Ectodermal cell (in vitro differentiated cells): ENCODE data around the gene CARD18.

ENCODE experiments used
- H3K27ac ChIP-seq: 2 replicates; pipeline ENCODE4 v1.7.0; 2013; ENCODE audit warnings: mild to moderate bottlenecking, low read depth, low read length; ENCODE audit not compliant: insufficient read depth, poor library complexity, severe bottlenecking
- H3K27me3 ChIP-seq: 2 replicates; pipeline ENCODE4 v1.7.0; 2013; ENCODE audit warnings: mild to moderate bottlenecking, low read length; ENCODE audit not compliant: insufficient read depth, control insufficient read depth, poor library complexity, severe bottlenecking
- H3K36me3 ChIP-seq: one replicate; pipeline ENCODE4 v1.7.0; 2013; ENCODE audit warnings: low read length; ENCODE audit not compliant: control insufficient read depth, insufficient read depth
- H3K4me1 ChIP-seq: one replicate; pipeline ENCODE4 v1.7.0; 2013; ENCODE audit warnings: low read length; ENCODE audit not compliant: control insufficient read depth, insufficient read depth
- H3K4me3 ChIP-seq: 2 replicates; pipeline ENCODE4 v1.7.0; 2013; ENCODE audit warnings: low read depth, low read length, control low read depth; ENCODE audit not compliant: insufficient read depth
- H3K9me3 ChIP-seq: 2 replicates; pipeline ENCODE4 v1.7.0; 2013; ENCODE audit warnings: mild to moderate bottlenecking, low read length, moderate library complexity; ENCODE audit not compliant: control insufficient read depth
- WGBS, 2 experiments: methylation state at CpG; one replicate each; pipeline ENCODE4 v1.1.7; 2013; ENCODE audit warnings: missing lambda C conversion rate in 2 of 2; 5-methylcytosine and 5-hydroxymethylcytosine counted together

Gene CARD18

DNA sequence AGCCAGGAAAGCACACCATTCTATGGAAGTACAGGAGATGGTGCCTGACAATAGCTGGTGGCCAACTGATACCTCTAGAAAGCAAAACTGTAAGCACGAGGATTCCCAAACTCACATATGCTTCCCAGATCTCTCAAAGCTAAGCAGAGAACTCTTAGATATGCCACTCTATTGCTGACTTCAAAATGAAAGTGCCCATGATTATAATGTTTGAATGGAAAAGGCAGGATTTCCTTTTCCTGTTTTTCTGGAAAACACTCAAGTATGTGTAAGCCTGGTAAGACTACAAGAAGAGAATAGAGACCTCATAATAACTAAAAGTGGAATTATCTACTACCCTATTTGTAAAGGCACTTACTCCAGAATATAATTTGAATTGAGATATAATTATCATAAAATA, 2.6 kb upstream of the CARD18 start:
- WGBS, 2 experiments, result 58 to 89% methylated on average over 1 of the region's 1 CpG

DNA sequence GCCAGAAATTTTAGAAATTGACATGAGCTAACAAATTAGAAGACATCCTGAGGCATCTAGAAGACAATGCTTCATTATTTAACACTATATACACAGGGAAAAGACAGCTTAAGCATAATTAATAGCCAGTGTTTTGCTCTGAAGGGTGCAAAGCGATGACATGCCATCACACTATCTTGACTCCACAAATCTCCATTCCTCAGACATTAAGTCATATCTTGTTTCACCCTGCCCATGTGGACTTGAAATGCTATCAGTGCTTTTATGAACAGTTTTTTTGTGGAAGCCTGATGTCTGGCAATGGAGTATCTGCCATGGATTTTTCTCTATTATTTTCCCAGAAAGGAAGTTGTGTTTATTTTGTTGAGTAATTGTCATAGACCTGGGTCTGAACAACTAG, 2.3 kb downstream of the CARD18 start:
- Histone ChIP-seq H3K27me3 (no peaks in the 10 kb centered on the region), H3K4me3 (no peak overlapping the region), H3K36me3 (no peaks in the 10 kb centered on the region), H3K27ac (no peak overlapping the region), H3K4me1 (no peaks in the 10 kb centered on the region), H3K9me3 (no peaks in the 10 kb centered on the region)
- WGBS, 2 experiments, result 94 to 100% methylated on average over 1 of the region's 1 CpG

More for the DNA sequence above, 2.6 kb upstream of the CARD18 start:
- H3K9me3 ChIP-seq, result no peaks in the 10 kb centered on the region
- no peaks in the 10 kb centered on the region for H3K27me3 ChIP-seq
- H3K27ac ChIP-seq, result no peak overlapping the region
- no peaks in the 10 kb centered on the region for H3K36me3 ChIP-seq
- H3K4me1 ChIP-seq, result no peaks in the 10 kb centered on the region
- no peak overlapping the region for H3K4me3 ChIP-seq

DNA sequence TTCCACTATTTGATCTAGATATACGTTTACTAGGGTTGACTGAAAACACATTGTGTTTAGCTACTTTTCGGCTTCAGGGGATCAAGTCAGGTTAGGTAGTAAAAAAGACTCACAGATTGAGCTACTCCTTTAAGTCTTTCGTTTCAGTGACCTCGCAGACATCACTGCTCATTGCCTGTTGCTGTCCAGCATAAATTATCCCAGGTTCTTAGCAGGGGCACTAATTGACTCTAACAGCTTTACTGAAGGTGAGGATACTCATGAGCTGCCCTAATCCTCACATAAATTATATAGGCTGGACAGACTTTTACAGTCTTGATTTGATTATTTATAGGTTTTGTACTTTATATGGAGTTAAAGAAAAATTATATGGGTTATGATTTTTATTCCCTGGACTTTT, 3.7 kb downstream of the CARD18 start:
- 83 to 89% methylated on average over 4 of the region's 4 CpGs for WGBS, 2 experiments
- H3K4me1 ChIP-seq, result no peaks in the 10 kb centered on the region

DNA sequence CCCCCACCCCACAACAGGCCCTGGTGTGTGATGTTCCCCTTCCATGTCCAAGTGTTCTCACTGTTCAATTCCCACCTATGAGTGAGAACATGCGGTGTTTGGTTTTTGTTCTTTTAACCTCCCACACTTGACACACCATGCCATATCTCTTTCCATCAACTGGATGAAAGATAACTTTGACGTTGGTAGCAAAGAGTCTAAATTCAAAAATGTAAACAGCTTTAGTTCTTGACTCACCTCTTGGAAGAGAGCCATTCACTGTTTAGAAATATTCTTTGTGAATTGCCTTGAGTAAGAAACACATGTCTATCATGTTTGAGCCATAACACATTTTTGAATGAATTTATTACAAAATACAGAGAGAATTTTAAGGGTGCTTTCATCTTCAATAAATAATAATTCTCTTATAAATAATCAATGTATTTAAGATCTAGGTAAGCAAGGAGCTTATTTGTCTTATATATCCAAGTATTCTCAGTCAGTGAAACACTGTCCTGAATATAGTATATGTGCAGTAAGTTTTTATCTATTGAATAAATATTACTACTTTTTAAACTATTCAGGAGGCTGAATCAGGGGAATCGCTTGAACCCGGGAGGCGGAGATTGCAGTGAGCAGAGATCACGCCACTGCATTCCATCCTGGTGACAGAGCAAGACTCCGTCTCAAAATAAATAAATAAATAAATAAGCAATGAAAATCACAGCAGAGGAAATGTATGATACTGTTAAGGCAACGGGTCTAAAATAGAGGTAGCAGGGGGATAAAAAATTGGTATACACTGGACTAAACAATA, 6.7 kb downstream of the CARD18 start:
- H3K27ac ChIP-seq, result no peak overlapping the region
- no peak overlapping the region for H3K4me3 ChIP-seq
- H3K36me3 ChIP-seq, result no peaks in the 10 kb centered on the region
- no peaks in the 10 kb centered on the region for H3K4me1 ChIP-seq
- H3K9me3 ChIP-seq, result peaks cover 2% of the 10 kb centered on the region
- WGBS, 2 experiments, result 93 to 97% methylated on average over 3 to 7 of the region's 8 CpGs
- H3K27me3 ChIP-seq, result no peaks in the 10 kb centered on the region

More for the DNA sequence above, 3.7 kb downstream of the CARD18 start:
- H3K36me3 ChIP-seq, result no peaks in the 10 kb centered on the region
- peaks cover 2% of the 10 kb centered on the region for H3K9me3 ChIP-seq
- no peak overlapping the region for H3K27ac ChIP-seq
- no peak overlapping the region for H3K4me3 ChIP-seq
- H3K27me3 ChIP-seq, result no peaks in the 10 kb centered on the region

DNA sequence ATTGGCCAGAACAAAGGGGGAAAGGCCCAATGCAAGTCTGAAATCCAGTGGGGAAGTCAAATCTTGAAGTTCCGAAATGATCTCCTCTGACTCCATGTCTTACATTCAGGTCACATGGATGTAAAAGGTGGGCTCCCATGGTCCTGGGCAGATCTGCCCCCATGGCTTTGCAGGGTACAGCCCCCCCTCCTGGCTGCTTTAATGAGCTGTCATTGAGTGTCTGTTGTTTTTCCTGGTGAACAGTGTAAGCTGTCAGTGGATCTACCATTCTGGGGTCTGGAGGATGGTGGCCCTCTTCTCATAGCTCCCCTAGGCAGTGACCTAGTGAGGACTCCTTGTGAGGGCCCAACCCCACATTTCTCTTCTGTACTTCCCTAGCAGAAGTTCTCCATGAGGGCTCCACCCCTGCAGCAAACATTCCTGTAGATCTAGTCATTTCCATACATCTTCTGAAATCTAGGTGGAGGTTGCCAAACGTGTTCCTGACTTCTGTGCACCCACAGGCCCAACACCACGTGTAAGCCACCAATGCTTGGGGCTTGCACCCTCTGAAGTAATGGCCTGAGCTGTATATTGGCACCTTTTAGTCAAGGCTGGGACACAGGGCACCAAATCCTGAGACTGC, 9.3 kb downstream of the CARD18 start:
- H3K27ac ChIP-seq, result no peak overlapping the region
- peaks cover 2% of the 10 kb centered on the region for H3K9me3 ChIP-seq
- H3K36me3 ChIP-seq, result no peaks in the 10 kb centered on the region
- H3K4me3 ChIP-seq, result no peak overlapping the region
- H3K4me1 ChIP-seq, result no peaks in the 10 kb centered on the region
- WGBS, 2 experiments, result 86 to 89% methylated on average over 3 of the region's 3 CpGs
- no peaks in the 10 kb centered on the region for H3K27me3 ChIP-seq

DNA sequence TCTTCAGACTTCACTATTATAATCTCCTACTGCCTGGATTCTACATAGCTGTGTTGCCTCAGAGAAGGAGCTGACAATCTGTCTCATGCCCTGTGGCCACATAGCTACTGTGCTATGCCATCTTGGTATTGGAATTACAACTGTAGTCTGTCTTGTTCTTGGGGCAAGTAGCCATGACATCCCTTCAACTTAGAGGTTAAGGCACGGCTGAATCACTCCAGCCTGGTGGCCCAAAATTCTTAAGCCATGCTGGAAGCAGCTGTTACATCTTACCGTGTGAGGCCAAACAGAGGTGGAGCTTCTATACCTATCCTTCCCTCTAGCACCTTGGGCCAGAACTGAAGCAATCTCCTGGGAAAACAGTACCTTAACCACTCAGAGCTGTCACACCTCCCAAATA, 14.8 kb downstream of the CARD18 start:
- 93% methylated on average over 2 of the region's 2 CpGs for WGBS, 2 experiments
- Histone ChIP-seq H3K27me3 (no peaks in the 10 kb centered on the region), H3K4me1 (no peaks in the 10 kb centered on the region), H3K27ac (no peak overlapping the region), H3K9me3 (no peaks in the 10 kb centered on the region), H3K4me3 (no peak overlapping the region), H3K36me3 (no peaks in the 10 kb centered on the region)

DNA sequence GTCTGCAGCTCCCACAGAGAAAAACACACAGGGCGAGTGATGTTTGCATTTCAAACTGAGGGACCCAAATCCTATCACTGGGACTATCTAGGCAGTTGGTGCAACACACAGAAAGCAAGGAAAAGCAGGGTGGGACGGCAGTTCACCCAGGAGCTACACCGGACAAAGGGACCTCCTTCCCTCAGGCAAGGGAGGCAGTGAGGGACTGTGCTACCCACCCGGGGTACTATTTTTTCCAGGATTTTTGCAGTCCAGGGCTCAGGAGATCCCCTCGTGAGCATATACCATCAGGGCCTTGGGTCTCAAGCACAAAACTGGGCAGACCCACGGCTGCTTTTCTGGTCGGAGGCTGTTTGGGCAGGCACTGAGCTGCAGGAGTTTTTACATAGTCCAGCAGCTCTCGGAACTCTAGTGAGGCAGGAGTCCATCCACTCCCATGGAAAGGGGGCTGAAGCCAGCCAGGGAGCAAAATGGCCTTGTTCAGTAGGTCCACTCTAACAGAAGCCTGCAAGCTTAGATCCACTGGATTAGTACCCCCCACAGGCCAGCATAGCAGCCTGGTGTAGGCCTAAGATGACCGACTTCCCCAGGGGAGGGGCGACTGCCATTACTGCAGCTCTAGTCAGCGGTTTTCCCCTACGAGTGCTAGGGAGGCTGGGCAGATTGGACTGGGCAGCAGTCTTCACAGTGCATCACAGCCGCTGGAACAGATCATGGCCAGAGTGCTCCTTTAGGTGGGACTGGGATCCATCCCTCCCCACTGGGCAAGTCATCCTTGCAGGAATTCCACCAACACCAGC, 28.2 kb downstream of the CARD18 start:
- 87% methylated on average over 13 of the region's 13 CpGs for WGBS, 2 experiments
- no peak overlapping the region for H3K4me3 ChIP-seq
- no peaks in the 10 kb centered on the region for H3K9me3 ChIP-seq
- H3K27ac ChIP-seq, result no peak overlapping the region
- no peaks in the 10 kb centered on the region for H3K36me3 ChIP-seq
- H3K4me1 ChIP-seq, result no peaks in the 10 kb centered on the region
- no peaks in the 10 kb centered on the region for H3K27me3 ChIP-seq

DNA sequence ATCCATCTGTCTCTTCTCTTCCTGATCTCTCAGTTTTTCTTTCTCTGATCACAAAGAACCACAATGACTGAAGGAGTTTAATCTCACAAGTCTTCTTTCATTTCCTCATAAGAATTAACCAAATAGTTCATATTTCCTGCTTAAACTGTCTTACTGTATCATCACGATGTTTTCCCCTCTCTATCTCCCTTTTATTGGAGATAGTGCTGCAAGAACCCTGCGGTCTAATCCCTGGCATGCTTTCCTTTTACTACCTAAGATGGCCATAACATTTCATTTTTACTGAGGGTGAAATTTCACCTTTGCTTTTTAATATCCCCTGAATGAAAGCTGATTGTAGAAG, 28.9 kb downstream of the CARD18 start:
- no peaks in the 10 kb centered on the region for H3K36me3 ChIP-seq
- WGBS, 2 experiments, result 92 to 94% methylated on average over 1 to 2 of the region's 2 CpGs

DNA sequence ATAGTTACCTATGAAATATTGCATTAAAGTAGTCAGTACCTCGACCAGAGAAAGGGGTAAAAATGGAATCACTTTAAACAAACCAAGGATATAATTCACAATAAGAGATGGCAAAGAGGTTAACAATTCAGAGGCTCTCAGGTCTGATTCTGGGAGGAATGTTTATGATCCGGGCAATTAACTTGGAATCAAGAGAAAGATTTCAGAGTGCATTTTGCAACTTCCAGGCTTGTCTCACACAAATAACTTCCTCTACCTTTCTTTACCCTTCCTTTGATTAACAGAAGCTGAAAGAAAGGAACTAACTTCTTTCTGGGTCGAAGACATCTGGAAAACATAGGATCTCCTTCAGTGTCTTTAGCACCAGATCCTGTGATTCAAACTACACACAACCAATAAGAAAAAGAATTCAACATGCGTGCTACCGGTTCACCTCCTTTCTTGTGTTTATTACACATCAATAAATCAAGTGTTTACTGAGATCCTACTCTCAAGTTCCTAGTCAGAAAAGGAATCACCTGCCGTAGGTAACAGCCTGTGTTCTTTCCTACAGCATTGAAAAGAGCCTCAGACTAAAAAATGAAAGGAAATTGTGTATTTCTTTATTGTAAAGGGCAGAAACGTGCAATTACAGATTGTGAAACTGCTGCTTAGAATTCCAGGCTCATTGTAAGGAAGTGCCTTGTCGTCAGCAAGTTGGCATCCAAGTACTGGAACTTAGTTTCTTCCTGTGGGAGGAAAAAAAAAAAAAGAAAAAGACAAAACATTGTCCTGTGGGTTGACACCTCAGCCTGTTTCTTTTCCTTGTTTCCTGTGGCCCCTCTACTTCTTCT, 29.5 kb downstream of the CARD18 start:
- Histone ChIP-seq H3K4me1 (no peaks in the 10 kb centered on the region), H3K36me3 (no peaks in the 10 kb centered on the region), H3K9me3 (peaks cover 2% of the 10 kb centered on the region), H3K4me3 (no peak overlapping the region), H3K27ac (no peak overlapping the region), H3K27me3 (no peaks in the 10 kb centered on the region)
- 85 to 93% methylated on average over 7 of the region's 8 CpGs for WGBS, 2 experiments

More for the DNA sequence above, 28.9 kb downstream of the CARD18 start:
- Histone ChIP-seq H3K4me1 (no peaks in the 10 kb centered on the region), H3K27me3 (no peaks in the 10 kb centered on the region), H3K4me3 (no peak overlapping the region), H3K9me3 (peaks cover 2% of the 10 kb centered on the region), H3K27ac (no peak overlapping the region)
